ENCODE data around the gene SMARCA4.

Gene SMARCA4

GRCh38 chr19:10960314-10961072 is at the start of gene SMARCA4:
SMARCA4 (plus strand) TSS chr19:10961030; CDS start chr19:10984152, 23,122 bp downstream.
- peak; percentile 91 to 99 for DNase-seq

DNA sequence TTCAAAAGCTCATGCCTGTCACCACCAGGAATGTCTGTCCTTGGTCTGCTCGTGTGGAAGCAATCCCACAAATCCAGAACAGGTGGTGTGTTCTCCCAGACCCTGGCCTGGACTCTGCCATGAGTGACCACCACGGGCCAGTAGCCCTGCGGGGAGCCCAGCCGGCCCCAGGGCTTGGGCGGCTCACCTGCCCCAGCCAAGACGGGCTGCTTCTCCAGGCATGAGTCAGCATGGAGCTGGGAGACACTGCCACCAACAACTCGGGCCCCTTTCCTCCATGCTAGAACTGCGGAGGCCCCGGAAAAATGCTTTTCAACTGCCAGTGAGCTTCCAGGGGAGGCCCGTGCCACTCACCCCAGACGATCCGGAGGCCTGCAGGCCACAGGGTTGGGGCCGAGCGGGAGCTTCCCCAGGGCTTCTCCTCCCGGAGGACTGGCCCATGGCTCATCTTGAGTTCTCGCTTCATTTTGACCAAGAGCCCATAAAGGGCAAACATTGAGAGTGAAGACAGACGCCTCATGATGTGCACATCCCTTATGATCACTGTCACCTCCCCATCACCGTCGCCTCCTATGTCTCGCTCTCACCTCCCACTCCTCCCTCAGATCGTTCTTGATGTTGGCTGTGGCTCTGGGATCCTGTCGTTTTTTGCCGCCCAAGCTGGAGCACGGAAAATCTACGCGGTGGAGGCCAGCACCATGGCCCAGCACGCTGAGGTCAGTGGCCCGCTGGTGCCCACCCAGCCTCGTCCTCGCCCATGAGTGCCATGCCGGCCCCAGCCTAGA is 49.1 kb upstream of the SMARCA4 start:
- no peak for DNase-seq

DNA sequence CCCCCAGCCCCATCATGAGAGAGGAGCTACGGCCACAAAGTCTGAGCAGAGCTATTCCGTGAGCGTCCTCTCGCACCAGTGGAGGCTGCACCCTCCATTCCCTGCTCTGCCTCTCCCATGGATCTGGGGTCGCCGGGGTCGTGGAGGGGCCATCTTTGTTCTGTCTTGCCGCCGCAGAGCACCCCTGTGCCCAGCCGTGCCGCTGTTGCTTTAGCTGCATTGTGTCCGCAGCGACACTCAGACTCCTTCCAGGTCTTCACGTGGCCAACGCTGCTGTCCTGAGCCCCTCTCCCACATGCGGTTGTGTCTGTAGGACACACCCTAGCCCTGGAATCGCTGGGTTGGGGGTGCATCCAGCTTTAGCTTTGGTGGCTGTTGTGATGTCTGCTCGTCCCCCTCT is 48.2 kb upstream of the SMARCA4 start:
- no peak for DNase-seq

DNA sequence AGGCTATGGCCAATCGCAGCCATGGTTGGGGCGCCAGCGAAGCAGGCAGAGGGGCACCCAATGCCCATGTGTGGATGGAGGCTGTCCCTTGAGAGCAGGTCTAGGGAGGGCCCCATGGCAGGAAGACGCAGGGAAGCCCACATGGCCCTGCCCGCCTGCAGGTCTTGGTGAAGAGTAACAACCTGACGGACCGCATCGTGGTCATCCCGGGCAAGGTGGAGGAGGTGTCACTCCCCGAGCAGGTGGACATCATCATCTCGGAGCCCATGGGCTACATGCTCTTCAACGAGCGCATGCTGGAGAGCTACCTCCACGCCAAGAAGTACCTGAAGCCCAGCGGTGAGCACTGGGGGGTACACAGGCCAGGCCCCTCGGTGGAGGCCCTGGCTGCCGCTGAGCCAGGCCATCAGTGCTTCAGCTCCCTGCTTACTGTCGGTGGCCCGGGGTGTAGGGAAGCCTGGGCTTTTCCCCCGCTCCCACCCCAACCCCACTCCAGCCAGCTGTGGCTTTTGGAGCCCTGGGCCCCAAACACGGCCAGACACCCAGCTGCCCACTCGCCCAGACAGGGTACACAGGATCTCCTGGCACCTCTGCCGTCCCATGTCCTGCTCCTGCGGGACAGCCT is 47.0 kb upstream of the SMARCA4 start:
- no peak for DNase-seq

DNA sequence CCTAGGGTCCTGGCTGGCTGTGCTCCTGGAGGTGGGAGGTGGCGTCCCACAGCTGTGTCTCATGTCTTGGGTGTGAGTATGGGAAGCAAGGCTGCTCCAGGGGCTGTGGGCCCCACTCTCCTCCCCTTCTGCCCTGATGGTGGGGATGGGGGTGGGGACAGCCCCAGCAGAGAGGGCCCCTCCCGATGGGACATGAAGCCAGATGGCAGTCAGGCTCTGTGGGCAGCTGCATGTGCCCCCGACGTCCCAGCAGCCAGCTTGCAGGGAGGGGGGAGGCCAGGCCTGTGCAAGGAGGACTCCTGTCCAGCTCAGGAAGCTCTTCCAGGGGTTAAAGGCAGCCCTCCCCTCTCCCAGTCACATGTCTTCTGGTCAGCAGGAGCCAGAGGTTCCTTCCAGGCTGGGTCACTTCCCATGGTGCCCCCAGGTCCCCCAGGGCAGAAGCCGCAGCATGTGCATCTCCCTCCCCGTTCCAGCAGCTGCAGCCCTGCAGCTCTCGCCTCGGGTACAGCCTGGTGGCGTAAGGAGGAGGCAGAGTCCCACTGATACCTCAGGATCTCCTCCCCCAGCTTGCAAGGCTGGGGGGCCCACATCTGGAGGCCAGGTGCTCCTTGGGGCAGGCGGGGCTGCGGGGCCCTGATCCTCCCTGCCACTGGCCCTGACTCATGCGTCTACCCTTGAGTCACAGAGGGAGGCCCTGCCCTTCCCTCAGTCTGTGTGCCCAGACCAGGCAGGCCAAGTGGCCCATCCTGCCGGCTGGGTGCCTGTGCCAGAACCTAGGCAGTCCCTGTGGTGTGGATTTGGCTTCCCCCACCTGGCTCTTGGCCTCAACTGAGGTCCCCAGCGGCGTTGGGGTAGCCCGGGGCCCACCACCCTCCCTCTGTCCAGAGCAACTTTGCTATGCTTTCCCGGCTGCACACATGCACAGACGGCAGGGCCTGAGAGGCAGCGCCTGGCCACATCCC is 45.4 kb upstream of the SMARCA4 start:
- DNase-seq, result no peak

GRCh38 chr19:10916602-10917001 is 44.2 kb upstream of the SMARCA4 start:
- DNase-seq, result no peak

GRCh38 chr19:10918359-10918758 is 42.5 kb upstream of the SMARCA4 start:
- no peak for DNase-seq

GRCh38 chr19:10919352-10920287 is 41.2 kb upstream of the SMARCA4 start:
- DNase-seq, result no peak

GRCh38 chr19:10920288-10920655 is 40.6 kb upstream of the SMARCA4 start:
- DNase-seq, result no peak

- DNase-seq, result no peak
These were observed 40.0 kb upstream of the SMARCA4 start for GRCh38 chr19:10920781-10921180.

DNA sequence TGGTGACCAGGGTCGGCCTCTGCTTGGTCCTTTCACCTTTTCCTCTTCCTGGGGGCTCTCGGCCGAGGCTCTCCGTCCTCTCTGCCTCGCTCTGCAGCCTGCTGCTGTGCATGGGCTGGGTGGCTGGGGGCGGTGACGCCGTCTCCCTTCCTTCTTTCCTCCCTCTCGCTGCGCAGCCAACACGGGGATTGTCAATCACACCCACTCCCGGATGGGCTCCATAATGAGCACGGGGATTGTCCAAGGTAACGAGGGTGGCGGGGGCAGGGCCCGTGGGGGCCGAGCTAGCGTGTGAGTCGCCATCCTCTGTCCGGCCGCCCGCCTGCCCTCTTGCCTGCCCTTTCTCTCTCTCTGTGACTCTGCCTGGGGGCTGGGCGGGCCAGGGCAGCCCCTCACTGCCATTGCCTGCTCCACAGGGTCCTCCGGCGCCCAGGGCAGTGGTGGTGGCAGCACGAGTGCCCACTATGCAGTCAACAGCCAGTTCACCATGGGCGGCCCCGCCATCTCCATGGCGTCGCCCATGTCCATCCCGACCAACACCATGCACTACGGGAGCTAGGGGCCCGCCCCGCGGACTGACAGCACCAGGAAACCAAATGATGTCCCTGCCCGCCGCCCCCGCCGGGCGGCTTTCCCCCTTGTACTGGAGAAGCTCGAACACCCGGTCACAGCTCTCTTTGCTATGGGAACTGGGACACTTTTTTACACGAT is 39.5 kb upstream of the SMARCA4 start:
- no peak for DNase-seq

DNA sequence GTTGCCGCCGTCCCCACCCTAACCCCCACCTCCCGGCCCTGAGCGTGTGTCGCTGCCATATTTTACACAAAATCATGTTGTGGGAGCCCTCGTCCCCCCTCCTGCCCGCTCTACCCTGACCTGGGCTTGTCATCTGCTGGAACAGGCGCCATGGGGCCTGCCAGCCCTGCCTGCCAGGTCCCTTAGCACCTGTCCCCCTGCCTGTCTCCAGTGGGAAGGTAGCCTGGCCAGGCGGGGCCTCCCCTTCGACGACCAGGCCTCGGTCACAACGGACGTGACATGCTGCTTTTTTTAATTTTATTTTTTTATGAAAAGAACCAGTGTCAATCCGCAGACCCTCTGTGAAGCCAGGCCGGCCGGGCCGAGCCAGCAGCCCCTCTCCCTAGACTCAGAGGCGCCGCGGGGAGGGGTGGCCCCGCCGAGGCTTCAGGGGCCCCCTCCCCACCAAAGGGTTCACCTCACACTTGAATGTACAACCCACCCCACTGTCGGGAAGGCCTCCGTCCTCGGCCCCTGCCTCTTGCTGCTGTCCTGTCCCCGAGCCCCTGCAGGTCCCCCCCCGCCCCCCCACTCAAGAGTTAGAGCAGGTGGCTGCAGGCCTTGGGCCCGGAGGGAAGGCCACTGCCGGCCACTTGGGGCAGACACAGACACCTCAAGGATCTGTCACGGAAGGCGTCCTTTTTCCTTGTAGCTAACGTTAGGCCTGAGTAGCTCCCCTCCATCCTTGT is 38.8 kb upstream of the SMARCA4 start:
- DNase-seq, result no peak

DNA sequence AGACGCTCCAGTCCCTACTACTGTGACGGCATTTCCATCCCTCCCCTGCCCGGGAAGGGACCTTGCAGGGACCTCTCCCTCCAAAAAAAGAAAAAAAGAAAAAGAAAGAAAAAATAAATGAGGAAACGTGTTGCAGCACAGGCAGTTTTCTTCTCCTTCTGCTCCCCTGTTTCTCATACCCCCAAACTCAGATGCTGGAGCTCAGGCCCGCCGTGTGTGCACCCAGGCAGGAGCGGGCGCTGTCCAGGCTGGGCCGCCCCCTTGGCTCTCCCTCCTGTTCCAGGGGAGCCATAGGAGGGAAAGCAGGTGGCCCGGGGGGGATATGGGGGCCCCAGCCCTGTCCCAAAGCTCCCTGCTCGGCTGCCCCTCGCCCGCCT is 38.2 kb upstream of the SMARCA4 start:
- no peak for DNase-seq

- no peak for DNase-seq
These were observed 37.3 kb upstream of the SMARCA4 start for GRCh38 chr19:10923260-10924112.

GRCh38 chr19:10924597-10924996 is 36.2 kb upstream of the SMARCA4 start:
- no peak for DNase-seq

DNA sequence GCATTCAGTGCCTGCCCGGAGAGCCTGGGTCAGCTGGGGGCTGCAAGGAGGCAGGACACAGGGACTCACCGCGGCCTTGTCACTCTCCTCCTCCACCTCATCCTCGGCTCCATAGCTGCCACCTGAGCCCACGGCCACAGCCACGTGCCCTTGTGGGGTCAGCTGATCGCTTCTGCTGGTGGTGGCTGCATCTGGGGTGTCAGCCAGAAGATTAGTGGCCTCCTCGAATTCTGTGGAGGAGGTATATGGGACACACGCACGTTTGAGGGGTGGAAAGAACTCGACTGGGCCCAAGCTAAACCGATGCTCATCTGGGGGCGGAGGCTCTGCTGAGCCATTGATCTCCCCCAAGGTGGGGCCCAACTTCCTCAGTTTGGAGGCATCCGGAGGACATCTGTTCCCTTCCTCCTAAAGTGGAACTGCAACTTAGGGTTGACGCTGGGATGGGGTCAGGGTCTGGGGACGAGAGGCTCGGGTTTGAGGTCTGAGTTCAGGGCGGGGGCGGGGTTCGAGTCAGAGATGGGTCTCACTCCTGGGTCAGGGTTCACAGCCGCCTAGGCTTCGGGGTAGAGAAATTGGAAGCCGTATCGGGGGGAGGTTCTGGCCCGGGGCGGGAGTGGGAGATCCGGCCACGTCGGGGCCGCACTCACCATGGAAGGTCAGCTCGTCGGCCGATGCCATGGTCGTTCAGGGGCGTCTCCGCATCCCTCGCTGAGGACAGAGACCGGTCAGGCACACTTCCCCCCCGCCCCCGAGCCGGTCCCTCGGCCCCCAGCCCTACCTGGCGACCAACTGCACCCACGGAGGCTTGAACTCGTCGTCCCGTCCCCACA is 32.9 kb upstream of the SMARCA4 start:
- no peak for DNase-seq

- peak; percentile 97 to 99 for DNase-seq
These were observed 32.0 kb upstream of the SMARCA4 start, which contains the start of the genes TIMM29 and YIPF2 for GRCh38 chr19:10928563-10929401. TIMM29 (plus strand) TSS chr19:10928811; CDS start chr19:10928823, 12 bp downstream. YIPF2 (minus strand) TSS chr19:10928639; CDS start chr19:10928410, 229 bp downstream.
